ENCODE measurements around the gene BCL3. TPM values are rescaled to one million over a fixed set of nuclear protein-coding genes. Genes with fewer than 3 reads are reported as not detected.
A peak's percentile ranks its signal among the peaks of the same experiment; 100 is the strongest.

The BCL3 gene
- total RNA-seq, 6 experiments from 2014 or later, result 24.1 to 95.6 (median 31.3) TPM

DNA sequence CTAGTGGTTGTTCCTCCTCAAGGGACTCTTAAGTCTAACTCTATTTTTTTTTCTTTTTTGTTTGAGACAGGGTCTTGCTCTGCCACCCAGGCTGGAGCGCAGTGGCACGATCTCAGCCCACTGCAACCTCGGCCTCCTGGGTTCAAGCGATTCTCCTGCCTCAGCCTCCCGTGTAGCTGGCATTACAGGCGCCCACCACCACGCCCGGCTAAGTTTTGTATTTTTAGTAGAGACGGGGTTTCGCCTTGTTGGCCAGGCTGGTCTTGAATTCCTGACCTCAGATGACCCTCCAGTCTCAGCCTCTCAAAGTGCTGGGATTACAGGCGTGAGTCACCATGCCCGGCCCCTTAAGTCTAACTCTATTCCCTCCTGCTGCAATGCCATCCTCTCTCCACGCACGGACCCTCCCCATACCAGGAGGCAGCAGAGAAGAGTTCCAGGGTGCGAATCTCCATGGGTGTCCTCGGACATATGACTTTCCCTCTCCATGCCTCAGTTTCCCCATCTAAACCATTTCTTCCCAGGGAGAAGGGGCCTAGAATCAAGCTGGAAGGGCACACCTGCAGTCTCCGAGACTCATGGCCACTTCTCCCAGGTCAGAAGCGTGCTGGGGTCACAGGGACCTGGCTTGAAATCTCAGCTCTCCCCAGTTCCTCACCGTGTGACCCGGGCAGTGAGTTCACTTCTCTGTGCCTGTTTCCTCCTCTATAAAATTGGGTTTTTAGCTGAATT, 6.0 kb upstream of the BCL3 start:
- TF ChIP-seq, protein P1, sequence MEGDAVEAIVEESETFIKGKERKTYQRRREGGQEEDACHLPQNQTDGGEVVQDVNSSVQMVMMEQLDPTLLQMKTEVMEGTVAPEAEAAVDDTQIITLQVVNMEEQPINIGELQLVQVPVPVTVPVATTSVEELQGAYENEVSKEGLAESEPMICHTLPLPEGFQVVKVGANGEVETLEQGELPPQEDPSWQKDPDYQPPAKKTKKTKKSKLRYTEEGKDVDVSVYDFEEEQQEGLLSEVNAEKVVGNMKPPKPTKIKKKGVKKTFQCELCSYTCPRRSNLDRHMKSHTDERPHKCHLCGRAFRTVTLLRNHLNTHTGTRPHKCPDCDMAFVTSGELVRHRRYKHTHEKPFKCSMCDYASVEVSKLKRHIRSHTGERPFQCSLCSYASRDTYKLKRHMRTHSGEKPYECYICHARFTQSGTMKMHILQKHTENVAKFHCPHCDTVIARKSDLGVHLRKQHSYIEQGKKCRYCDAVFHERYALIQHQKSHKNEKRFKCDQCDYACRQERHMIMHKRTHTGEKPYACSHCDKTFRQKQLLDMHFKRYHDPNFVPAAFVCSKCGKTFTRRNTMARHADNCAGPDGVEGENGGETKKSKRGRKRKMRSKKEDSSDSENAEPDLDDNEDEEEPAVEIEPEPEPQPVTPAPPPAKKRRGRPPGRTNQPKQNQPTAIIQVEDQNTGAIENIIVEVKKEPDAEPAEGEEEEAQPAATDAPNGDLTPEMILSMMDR (IDR thresholded peaks at IDR 0.05), result no peak
- no peak overlapping the region for H3K4me3 ChIP-seq
- 39% methylated on average over 14 of the region's 20 CpGs for WGBS (ENCODE audit: insufficient coverage, low coverage, low lambda C conversion rate, missing lambda C conversion rate)
- peak overlapping the region; percentile 36 to 92 (median 85) for H3K27ac ChIP-seq
- no peaks in the 10 kb centered on the region for H3K27me3 ChIP-seq
- H3K36me3 ChIP-seq, result no peaks in the 10 kb centered on the region
- DNase-seq, result peak in 1 of 3 donors; percentile 48
- no peaks in the 10 kb centered on the region for H3K9me3 ChIP-seq
- intact Hi-C loops (cut with DNase I), result no loop called here
- peaks cover 2 to 86% (median 48%) of the 10 kb centered on the region in 4 donors for H3K4me1 ChIP-seq
- no peak for ATAC-seq

DNA sequence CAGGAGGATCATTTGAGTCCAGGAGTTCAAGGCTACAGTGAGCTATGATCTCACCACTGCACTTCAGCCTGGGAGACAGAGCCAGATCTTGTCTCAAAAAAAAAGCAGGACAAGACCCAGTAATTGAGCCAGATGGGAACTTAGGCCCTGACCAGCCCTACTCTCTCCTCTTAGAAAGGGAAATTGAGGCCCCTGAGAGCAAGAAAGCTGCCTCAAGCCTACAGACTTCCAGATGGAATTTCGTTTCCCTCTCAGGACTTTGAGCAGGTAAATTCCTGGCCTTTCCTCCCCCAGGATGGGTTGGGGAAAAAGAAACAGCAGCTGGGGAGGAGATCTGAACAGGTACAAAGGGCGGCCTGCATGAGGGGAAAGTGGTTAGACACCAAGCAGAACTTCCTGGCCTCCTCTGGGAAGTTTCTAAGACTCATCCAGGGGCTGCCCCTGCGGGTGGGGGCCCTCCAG, 3.6 kb upstream of the BCL3 start:
- no peaks in the 10 kb centered on the region for H3K9me3 ChIP-seq
- ATAC-seq, result no peak
- WGBS (ENCODE audit: insufficient coverage, low coverage, low lambda C conversion rate, missing lambda C conversion rate), result 65% methylated on average over 3 of the region's 3 CpGs
- H3K4me1 ChIP-seq, result peaks cover 2 to 75% (median 36%) of the 10 kb centered on the region in 4 donors
- peak overlapping the region in 2 of 3 donors; percentile 85 to 92 for H3K27ac ChIP-seq
- H3K36me3 ChIP-seq, result no peaks in the 10 kb centered on the region
- H3K27me3 ChIP-seq, result no peaks in the 10 kb centered on the region
- intact Hi-C loops (cut with DNase I), result no loop called here
- H3K4me3 ChIP-seq, result no peak overlapping the region
- no peak for DNase-seq
- no peak for TF ChIP-seq POLR2A (IDR thresholded peaks at IDR 0.05)
- TF ChIP-seq, protein P1 (IDR thresholded peaks at IDR 0.05), result no peak

DNA sequence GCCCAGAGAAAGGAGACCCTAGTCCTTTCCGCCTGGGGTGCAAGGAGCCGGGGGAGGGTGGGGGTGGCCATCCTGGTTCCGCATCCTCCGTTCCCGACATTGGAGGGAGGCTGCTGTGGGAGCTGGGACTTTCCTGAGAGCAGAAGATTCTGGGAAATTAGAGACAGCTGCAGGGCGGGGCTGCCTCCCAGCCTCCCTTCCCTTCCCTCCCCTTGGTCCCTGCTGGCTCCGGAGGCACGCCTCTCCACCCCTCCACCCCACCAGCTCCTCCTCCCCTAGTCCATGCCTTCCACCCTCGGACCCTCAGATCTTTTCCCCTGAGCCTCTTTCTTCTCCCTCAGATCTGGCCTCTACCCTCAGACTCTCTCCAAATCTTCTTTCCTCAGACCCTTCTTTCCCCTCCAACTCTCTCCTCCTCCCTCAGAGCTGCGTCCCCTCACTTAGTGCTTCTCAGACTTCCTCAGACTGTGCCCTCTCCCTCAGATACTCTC, 3.1 kb upstream of the BCL3 start:
- peak in 1 of 4 donors; percentile 24 for ATAC-seq
- Histone ChIP-seq H3K27ac (peak overlapping the region in 2 of 3 donors; percentile 85 to 92), H3K4me3 (no peak overlapping the region), H3K4me1 (peaks cover 2 to 75% (median 34%) of the 10 kb centered on the region in 4 donors), H3K27me3 (no peaks in the 10 kb centered on the region), H3K9me3 (no peaks in the 10 kb centered on the region), H3K36me3 (no peaks in the 10 kb centered on the region)
- TF ChIP-seq, protein P1 (IDR thresholded peaks at IDR 0.05), result no peak
- TF ChIP-seq POLR2A (IDR thresholded peaks at IDR 0.05), result no peak
- peak in 2 of 3 donors; percentile 44 to 87 for DNase-seq
- WGBS (ENCODE audit: insufficient coverage, low coverage, low lambda C conversion rate, missing lambda C conversion rate), result 24% methylated on average over 8 of the region's 10 CpGs
- intact Hi-C loops (cut with DNase I), result no loop called here

DNA sequence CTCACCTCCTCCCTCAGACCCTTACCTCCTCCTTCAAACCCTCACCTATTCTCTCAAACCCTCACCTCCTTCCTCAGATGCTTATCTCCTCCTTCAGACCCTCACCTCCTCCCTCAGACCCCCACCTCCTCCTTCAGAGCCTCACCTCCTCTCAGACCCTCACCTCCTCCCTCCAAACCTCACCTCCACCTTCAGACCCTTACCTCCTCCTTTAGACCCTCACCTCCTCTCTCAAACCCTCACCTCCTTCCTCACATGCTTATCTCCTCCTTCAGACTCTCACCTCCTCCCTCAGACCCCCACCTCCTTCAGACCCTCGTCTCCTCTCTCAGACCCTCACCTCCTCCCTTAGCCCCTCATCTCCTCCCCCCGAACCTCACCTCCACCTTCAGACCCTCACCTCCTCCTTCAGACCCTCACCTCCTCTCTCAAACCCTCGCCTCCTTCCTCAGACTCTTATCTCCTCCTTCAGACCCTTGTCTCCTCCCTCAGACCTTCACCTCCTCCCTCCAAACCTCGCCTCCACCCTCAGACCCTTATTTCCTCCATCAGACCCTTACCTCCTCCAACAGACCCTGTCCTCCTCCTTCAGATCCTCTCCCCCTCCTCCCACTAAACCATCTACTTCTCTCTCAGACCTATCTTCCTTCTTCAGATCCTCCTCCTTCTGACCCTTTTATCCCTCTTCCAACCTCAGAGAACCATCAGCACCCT, 2.5 kb upstream of the BCL3 start:
- no peaks in the 10 kb centered on the region for H3K27me3 ChIP-seq
- DNase-seq (no peak), ATAC-seq (no peak)
- no peaks in the 10 kb centered on the region for H3K9me3 ChIP-seq
- intact Hi-C loops (cut with DNase I), result no loop called here
- no peak for TF ChIP-seq POLR2A (IDR thresholded peaks at IDR 0.05)
- TF ChIP-seq, protein P1 (IDR thresholded peaks at IDR 0.05), result no peak
- no peak overlapping the region for H3K4me3 ChIP-seq
- peak overlapping the region in 2 of 3 donors; percentile 85 to 98 for H3K27ac ChIP-seq
- H3K36me3 ChIP-seq, result peaks cover 0 to under 1% (median 0%) of the 10 kb centered on the region in 4 donors
- 73% methylated on average over 4 of the region's 4 CpGs for WGBS (ENCODE audit: insufficient coverage, low coverage, low lambda C conversion rate, missing lambda C conversion rate)
- peaks cover 2 to 75% (median 31%) of the 10 kb centered on the region in 4 donors for H3K4me1 ChIP-seq
